Thymus (tissue), 14 donors: ENCODE results near the gene QPCT. TPM values are rescaled to one million over a fixed set of nuclear protein-coding genes. Genes with fewer than 3 reads are reported as not detected.
"Not testable (repeated sequence)": the region's sequence is repeated elsewhere in the genome, so short reads cannot be mapped to it uniquely, and the experiment has no call there.

ENCODE experiments used
- DNase-seq, 9 donors: peaks; one replicate each; pipeline ENCODE4 v3.0.0-alpha.2; 2013; ENCODE audit warnings: low spot score in 9 of 9, low read depth in 6 of 9, missing footprints in 1 of 9
- H3K27ac ChIP-seq, 2 donors: one replicate each; pipeline ENCODE4 v1.5.1; 2013; ENCODE audit warnings: control low read depth in 1 of 2, low read depth in 1 of 2, low read length in 1 of 2, mild to moderate bottlenecking in 1 of 2, moderate library complexity in 1 of 2
- H3K27me3 ChIP-seq, 2 donors: one replicate each; pipeline ENCODE4 v1.5.1; 2013; ENCODE audit warnings: low read length in 1 of 2; ENCODE audit not compliant: control insufficient read depth in 2 of 2, insufficient read depth in 1 of 2
- H3K36me3 ChIP-seq, 2 donors: one replicate each; pipeline ENCODE4 v1.5.1; 2013; ENCODE audit warnings: low read length in 1 of 2, mild to moderate bottlenecking in 1 of 2, moderate library complexity in 1 of 2; ENCODE audit not compliant: control insufficient read depth in 2 of 2, insufficient read depth in 2 of 2
- H3K4me1 ChIP-seq, 2 donors: one replicate each; pipeline ENCODE4 v1.5.1; 2013; ENCODE audit warnings: low read length in 2 of 2; ENCODE audit not compliant: control insufficient read depth in 2 of 2, insufficient read depth in 2 of 2
- H3K4me3 ChIP-seq, 2 donors: one replicate each; pipeline ENCODE4 v1.5.1; 2013; ENCODE audit warnings: low read length in 2 of 2, control low read depth in 1 of 2, mild to moderate bottlenecking in 1 of 2
- H3K9me3 ChIP-seq, 2 donors: one replicate each; pipeline ENCODE4 v1.5.1; 2013; ENCODE audit warnings: low read length in 1 of 2, mild to moderate bottlenecking in 1 of 2; ENCODE audit not compliant: control insufficient read depth in 2 of 2, insufficient read depth in 1 of 2
- WGBS: extraction: QIAGEN DNeasy Blood & Tissue Kit; methylation state at CpG from one replicate; pipeline ENCODE4 v1.1.7; 2013; 5-methylcytosine and 5-hydroxymethylcytosine counted together
- long read RNA-seq, 10 donors: transcript quantifications; one replicate each; lab custom pipeline, GENCODE V29; 2026
- polyA plus RNA-seq: library from polyadenylated mRNA; stranded (reverse); fragments of 200-250 nt; gene quantifications from one replicate; pipeline ENCODE4 v1.2.3, GENCODE V29; 2013
- total RNA-seq: library from RNA; stranded (reverse); fragments of 120-200 nt; gene quantifications from one replicate; pipeline ENCODE4 v1.2.4, GENCODE V29; 2013
- donor health status: healthy.

Gene QPCT
- total RNA-seq = 11.4 TPM
- 8.6 TPM for polyA plus RNA-seq
- long read RNA-seq, donor 1 = 0 reads
- long read RNA-seq, donor 2, transcript QPCT-201 (7 exons, 1,739 nt) = major isoform, 16 of 18 reads
- long read RNA-seq, donor 2, partial matches to known transcripts = 0 of 18 reads
- long read RNA-seq, donor 2, other reads (novel, unspliced or antisense) = 0 of 18 reads
- long read RNA-seq, donor 3, transcript QPCT-201 (7 exons, 1,739 nt) = major isoform, 8 of 8 reads
- long read RNA-seq, donor 3, partial matches to known transcripts = 0 of 8 reads
- long read RNA-seq, donor 3, other reads (novel, unspliced or antisense) = 0 of 8 reads
- long read RNA-seq, donor 4, partial matches to known transcripts = 0 of 5 reads
- long read RNA-seq, donor 4, other reads (novel, unspliced or antisense) = 0 of 5 reads
- long read RNA-seq, donor 5, transcript QPCT-201 (7 exons, 1,739 nt) = major isoform, 19 of 20 reads
- long read RNA-seq, donor 5, partial matches to known transcripts = 0 of 20 reads
- long read RNA-seq, donor 5, other reads (novel, unspliced or antisense) = 0 of 20 reads
- long read RNA-seq, donor 6, transcript QPCT-201 (7 exons, 1,739 nt) = major isoform, 6 of 6 reads
- long read RNA-seq, donor 6, partial matches to known transcripts = 0 of 6 reads
- long read RNA-seq, donor 6, other reads (novel, unspliced or antisense) = 0 of 6 reads
- long read RNA-seq, donor 7, partial matches to known transcripts = 0 of 4 reads
- long read RNA-seq, donor 7, other reads (novel, unspliced or antisense) = 0 of 4 reads
- long read RNA-seq, donor 8, partial matches to known transcripts = 0 of 1 reads
- long read RNA-seq, donor 8, other reads (novel, unspliced or antisense) = 0 of 1 reads
- long read RNA-seq, donor 9, partial matches to known transcripts = 5 of 7 reads
- long read RNA-seq, donor 9, other reads (novel, unspliced or antisense) = 0 of 7 reads
- long read RNA-seq, donor 10, partial matches to known transcripts = 0 of 4 reads
- long read RNA-seq, donor 10, other reads (novel, unspliced or antisense) = 0 of 4 reads

- H3K36me3 ChIP-seq = no peaks in the 10 kb centered on the region
- DNase-seq = peak in 4 of 9 donors; percentile 12 to 65 (median 38)
- peak within 1 kb of the TSS in 1 of 2 donors; percentile 20 for H3K27ac ChIP-seq
- H3K27me3 ChIP-seq = peaks cover 13 to 30% of the 10 kb centered on the region in 2 donors
- H3K9me3 ChIP-seq = no peaks in the 10 kb centered on the region
- 2% methylated on average over 73 of the region's 73 CpGs for WGBS
- H3K4me3 ChIP-seq = peak within 1 kb of the TSS; percentile 37 to 55
- peaks cover 9 to 18% of the 10 kb centered on the region in 2 donors for H3K4me1 ChIP-seq
Measured at GRCh38 chr2:37344453-37345361, at the start of gene QPCT. Gene QPCT (plus strand): TSS chr2:37344630. CDS start chr2:37344732, 102 bp downstream.

- 96% methylated on average over 2 of the region's 2 CpGs for WGBS
- H3K4me1 ChIP-seq, H3K9me3 ChIP-seq, H3K4me3 ChIP-seq, H3K27me3 ChIP-seq, DNase-seq, H3K27ac ChIP-seq: not testable (repeated sequence)
- peaks cover 0 to 12% of the 10 kb centered on the region in 2 donors for H3K36me3 ChIP-seq
Measured at GRCh38 chr2:37294858-37295257, 49.6 kb upstream of the QPCT start.

DNA sequence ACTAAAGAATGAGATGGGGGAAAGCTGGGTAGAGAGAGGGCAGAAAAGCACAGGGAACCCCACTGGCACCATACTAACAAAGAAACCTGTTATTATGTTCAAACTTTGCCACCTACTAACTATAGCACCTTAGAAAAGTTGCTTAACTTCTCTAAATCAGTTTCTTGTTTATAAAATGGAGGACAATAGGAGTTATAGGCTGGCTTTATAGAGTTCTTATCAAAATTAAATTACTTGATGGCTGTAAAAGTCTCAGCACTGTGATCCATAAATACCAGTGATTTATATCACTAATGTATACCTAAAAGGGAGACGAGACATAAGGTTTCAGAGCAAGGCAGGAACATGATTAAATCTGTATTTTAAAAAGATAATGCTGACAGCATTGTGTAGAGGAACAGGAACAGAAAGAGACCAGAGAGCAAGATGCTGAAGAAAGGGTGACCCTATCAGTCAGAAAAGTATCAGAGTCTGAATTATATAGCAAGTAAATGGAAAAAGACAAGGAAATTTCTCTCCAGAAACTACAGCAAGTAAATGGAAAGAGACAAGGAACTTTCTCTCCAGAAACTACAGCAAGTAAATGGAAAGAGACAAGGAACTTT lies 48.9 kb upstream of the QPCT start:
- 96% methylated on average over 1 of the region's 1 CpG for WGBS
- DNase-seq = no peak
- no peaks in the 10 kb centered on the region for H3K9me3 ChIP-seq
- H3K4me3 ChIP-seq = no peak overlapping the region
- peaks cover 0 to 10% of the 10 kb centered on the region in 2 donors for H3K36me3 ChIP-seq
- H3K27ac ChIP-seq = no peak overlapping the region
- H3K4me1 ChIP-seq = no peaks in the 10 kb centered on the region
- no peaks in the 10 kb centered on the region for H3K27me3 ChIP-seq

DNA sequence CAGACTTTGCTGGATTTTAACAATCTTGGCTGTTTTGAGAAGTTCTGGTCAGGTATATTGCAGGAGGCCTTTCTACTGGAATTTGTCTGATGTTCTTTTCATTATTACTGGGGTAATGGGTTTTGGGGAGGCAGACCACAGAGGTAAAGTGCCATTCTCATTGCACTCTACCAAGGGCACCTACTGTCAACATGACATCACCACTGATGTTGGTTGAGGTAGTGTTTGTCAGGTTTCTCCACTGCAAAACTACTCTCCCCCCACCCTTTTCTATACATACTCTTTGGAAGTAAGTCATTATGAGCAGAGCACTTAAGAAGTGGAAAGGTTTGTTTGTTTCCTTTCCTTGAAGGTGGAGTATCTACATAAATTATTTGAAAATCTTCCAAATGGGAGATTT lies 46.8 kb upstream of the QPCT start:
- no peak overlapping the region for H3K4me3 ChIP-seq
- DNase-seq = no peak
- peaks cover 0 to under 1% of the 10 kb centered on the region in 2 donors for H3K9me3 ChIP-seq
- no peak overlapping the region for H3K27ac ChIP-seq
- peaks cover 0 to 3% of the 10 kb centered on the region in 2 donors for H3K36me3 ChIP-seq
- no peaks in the 10 kb centered on the region for H3K27me3 ChIP-seq
- no peaks in the 10 kb centered on the region for H3K4me1 ChIP-seq

DNA sequence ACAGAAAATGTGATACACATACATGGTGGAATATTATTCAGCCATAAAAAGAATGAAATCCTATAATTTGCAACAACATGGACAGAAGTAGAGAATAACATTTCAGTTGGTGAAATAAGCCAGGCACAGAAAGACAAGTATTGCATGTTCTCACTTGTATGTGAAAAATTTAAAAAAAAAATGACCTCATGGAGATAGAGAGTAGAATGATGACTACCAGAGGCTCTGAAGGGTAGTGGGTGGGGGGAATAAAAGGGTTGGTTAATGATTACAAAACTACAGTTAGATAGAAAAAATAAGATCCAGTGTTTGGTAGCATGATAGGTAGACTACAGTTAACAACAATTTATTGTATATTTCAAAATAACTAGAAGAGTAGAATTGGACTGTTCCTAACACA lies 44.3 kb upstream of the QPCT start:
- Histone ChIP-seq H3K36me3 (peaks cover 0 to 8% of the 10 kb centered on the region in 2 donors), H3K27me3 (no peaks in the 10 kb centered on the region), H3K4me1 (no peaks in the 10 kb centered on the region), H3K4me3 (no peak overlapping the region), H3K9me3 (peaks cover 2 to 9% of the 10 kb centered on the region in 2 donors), H3K27ac (no peak overlapping the region)
- DNase-seq = no peak

DNA sequence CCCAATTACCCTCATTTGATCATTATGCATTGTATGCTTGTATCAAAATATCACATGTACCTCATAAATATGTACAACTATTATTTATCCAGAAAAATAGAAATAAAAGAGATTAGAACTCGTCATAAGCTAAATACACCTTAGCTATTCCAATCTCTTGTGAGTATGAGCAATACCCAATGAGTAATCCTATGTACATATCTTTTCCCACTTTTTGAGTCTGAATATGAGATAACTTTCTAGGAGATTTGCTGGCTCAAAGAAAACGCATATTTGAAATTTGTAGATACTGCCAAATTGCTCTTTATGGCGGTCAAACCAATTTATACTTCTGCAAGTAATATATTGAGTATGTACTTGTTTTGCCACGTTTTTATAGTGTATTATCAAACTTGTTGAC lies 43.9 kb upstream of the QPCT start:
- 98% methylated on average over 4 of the region's 4 CpGs for WGBS
- Histone ChIP-seq H3K9me3 (peaks cover 2 to 9% of the 10 kb centered on the region in 2 donors), H3K27me3 (no peaks in the 10 kb centered on the region), H3K27ac (no peak overlapping the region), H3K4me1 (no peaks in the 10 kb centered on the region), H3K36me3 (peaks cover 0 to 8% of the 10 kb centered on the region in 2 donors), H3K4me3 (no peak overlapping the region)
- no peak for DNase-seq

- no peaks in the 10 kb centered on the region for H3K4me1 ChIP-seq
Measured at GRCh38 chr2:37301408-37301807, 43.0 kb upstream of the QPCT start.

DNA sequence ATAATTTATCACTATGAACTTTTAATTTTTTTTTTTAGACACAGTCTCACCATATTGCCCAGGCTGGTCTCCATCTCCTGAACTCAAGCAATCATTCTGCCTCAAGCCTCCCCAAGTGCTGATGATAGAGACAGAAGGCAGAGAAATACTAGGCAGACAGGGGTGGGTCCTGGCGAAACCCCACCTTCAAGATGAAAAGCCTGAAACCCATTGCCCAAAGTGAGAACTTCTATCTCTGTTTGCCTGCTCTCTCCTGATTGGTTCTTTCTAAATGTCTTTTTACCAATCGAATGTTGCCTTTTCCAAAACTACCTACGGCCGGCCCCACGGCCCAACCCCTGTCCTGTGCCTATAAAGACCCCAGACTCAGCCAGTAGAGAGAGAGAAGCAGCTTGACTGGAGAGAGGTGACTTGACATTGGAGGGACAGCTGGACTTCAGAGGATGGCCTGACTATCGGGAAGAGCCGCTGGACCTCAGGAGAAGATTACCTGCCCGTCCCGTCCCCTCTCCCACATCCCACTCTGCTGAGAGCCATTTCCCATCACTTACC lies 41.7 kb upstream of the QPCT start:
- WGBS = over 99% methylated on average over 9 of the region's 9 CpGs
- H3K4me3 ChIP-seq = no peak overlapping the region
- peaks cover 2 to 9% of the 10 kb centered on the region in 2 donors for H3K9me3 ChIP-seq
- H3K4me1 ChIP-seq = no peaks in the 10 kb centered on the region
- no peaks in the 10 kb centered on the region for H3K27me3 ChIP-seq
- DNase-seq = no peak
- peaks cover 0 to 8% of the 10 kb centered on the region in 2 donors for H3K36me3 ChIP-seq
- H3K27ac ChIP-seq = no peak overlapping the region

More at GRCh38 chr2:37301408-37301807, 43.0 kb upstream of the QPCT start:
- H3K9me3 ChIP-seq = peaks cover 2 to 9% of the 10 kb centered on the region in 2 donors
- no peak for DNase-seq
- WGBS = 97% methylated on average over 2 of the region's 2 CpGs
- H3K36me3 ChIP-seq = peaks cover 0 to 8% of the 10 kb centered on the region in 2 donors
- no peak overlapping the region for H3K27ac ChIP-seq
- no peaks in the 10 kb centered on the region for H3K27me3 ChIP-seq
- no peak overlapping the region for H3K4me3 ChIP-seq
